ENCODE results near the gene CAND2.
A peak's percentile ranks its signal among the peaks of the same experiment; 100 is the strongest.
"Not testable (repeated sequence)": the region's sequence is repeated elsewhere in the genome, so short reads cannot be mapped to it uniquely, and the experiment has no call there.

CAND2 gene

GRCh38 chr3:12830785-12831156 lies 34.3 kb downstream of the CAND2 start:
- DNase-seq (ENCODE audit: low read depth, low spot score), result no peak

GRCh38 chr3:12831301-12831866 lies 34.9 kb downstream of the CAND2 start:
- DNase-seq (ENCODE audit: low read depth, low spot score), result no peak

- DNase-seq (ENCODE audit: low read depth, low spot score), result no peak
Measured at GRCh38 chr3:12832350-12833221, 36.1 kb downstream of the CAND2 start.

- no peak for DNase-seq (ENCODE audit: low read depth, low spot score)
Measured at GRCh38 chr3:12833222-12834161, 37.0 kb downstream of the CAND2 start.

GRCh38 chr3:12835052-12835665 lies 38.7 kb downstream of the CAND2 start:
- no peak for DNase-seq (ENCODE audit: low read depth, low spot score)

- DNase-seq (ENCODE audit: low read depth, low spot score), result no peak
Measured at GRCh38 chr3:12837295-12837986, 41.0 kb downstream of the CAND2 start.

- DNase-seq (ENCODE audit: low read depth, low spot score), result no peak
Measured at GRCh38 chr3:12838179-12838965, 41.9 kb downstream of the CAND2 start.

GRCh38 chr3:12839156-12839946 lies 42.9 kb downstream of the CAND2 start:
- no peak for DNase-seq (ENCODE audit: low read depth, low spot score)

GRCh38 chr3:12840148-12840547 lies 43.7 kb downstream of the CAND2 start:
- DNase-seq (ENCODE audit: low read depth, low spot score), result not testable (repeated sequence)

- no peak for DNase-seq (ENCODE audit: low read depth, low spot score)
Measured at GRCh38 chr3:12840591-12841148, 44.2 kb downstream of the CAND2 start.

GRCh38 chr3:12841149-12841969 lies 44.9 kb downstream of the CAND2 start, which contains the start of gene RPL32:
RPL32 (minus strand) TSS chr3:12841565; CDS start chr3:12840237, 1,328 bp downstream.
- DNase-seq (ENCODE audit: low read depth, low spot score), result peak; percentile 93

- no peak for DNase-seq (ENCODE audit: low read depth, low spot score)
Measured at GRCh38 chr3:12841970-12842328, 45.5 kb downstream of the CAND2 start.

- no peak for DNase-seq (ENCODE audit: low read depth, low spot score)
Measured at GRCh38 chr3:12842469-12842868, 46.0 kb downstream of the CAND2 start.

- no peak for DNase-seq (ENCODE audit: low read depth, low spot score)
Measured at GRCh38 chr3:12845811-12846210, 49.3 kb downstream of the CAND2 start.

- DNase-seq (ENCODE audit: low read depth, low spot score), result no peak
Measured at GRCh38 chr3:12852201-12852600, 55.7 kb downstream of the CAND2 start.

- DNase-seq (ENCODE audit: low read depth, low spot score), result not testable (repeated sequence)
Measured at GRCh38 chr3:12853847-12854246, 57.4 kb downstream of the CAND2 start.

- no peak for DNase-seq (ENCODE audit: low read depth, low spot score)
Measured at GRCh38 chr3:12854565-12854964, 58.1 kb downstream of the CAND2 start.

- no peak for DNase-seq (ENCODE audit: low read depth, low spot score)
Measured at GRCh38 chr3:12856626-12857025, 60.1 kb downstream of the CAND2 start.
